Stimulated activated CD4-positive, alpha-beta T cell treated with anti-CD3 and anti-CD28 coated beads, Interleukin-12 subunit alpha, Interleukin-12 subunit beta, amount 100 ng/mL, for 4 hours (primary cell): ENCODE data around the gene TMEM88.
"Not testable (repeated sequence)": the region's sequence is repeated elsewhere in the genome, so short reads cannot be mapped to it uniquely, and the experiment has no call there.

Experiments
- DNase-seq: peaks from one replicate; pipeline ENCODE4 v3.0.0-alpha.2; 2020

TMEM88 gene

GRCh38 chr17:7854851-7855659 lies at the start of gene TMEM88:
TMEM88 (plus strand) TSS chr17:7855066; CDS start chr17:7855075, 9 bp downstream.
- DNase-seq: no peak

- no peak for DNase-seq
Measured at GRCh38 chr17:7806587-7806986, 48.3 kb upstream of the TMEM88 start.

GRCh38 chr17:7807206-7807605 lies 47.7 kb upstream of the TMEM88 start:
- no peak for DNase-seq

GRCh38 chr17:7809086-7809790 lies 45.6 kb upstream of the TMEM88 start:
- DNase-seq: no peak

- not testable (repeated sequence) for DNase-seq
Measured at GRCh38 chr17:7809791-7810343, 45.0 kb upstream of the TMEM88 start.

- DNase-seq: no peak
Measured at GRCh38 chr17:7811251-7811650, 43.6 kb upstream of the TMEM88 start.

- DNase-seq: no peak
Measured at GRCh38 chr17:7814969-7815368, 39.9 kb upstream of the TMEM88 start.

- no peak for DNase-seq
Measured at GRCh38 chr17:7816926-7817642, 37.8 kb upstream of the TMEM88 start.

GRCh38 chr17:7817643-7817964 lies 37.3 kb upstream of the TMEM88 start:
- no peak for DNase-seq

GRCh38 chr17:7818026-7818425 lies 36.8 kb upstream of the TMEM88 start:
- no peak for DNase-seq

- no peak for DNase-seq
Measured at GRCh38 chr17:7818746-7819645, 35.9 kb upstream of the TMEM88 start.

- no peak for DNase-seq
Measured at GRCh38 chr17:7820231-7820630, 34.6 kb upstream of the TMEM88 start.

- no peak for DNase-seq
Measured at GRCh38 chr17:7822126-7822525, 32.7 kb upstream of the TMEM88 start.

- no peak for DNase-seq
Measured at GRCh38 chr17:7823581-7824001, 31.3 kb upstream of the TMEM88 start.

GRCh38 chr17:7824021-7824924 lies 30.6 kb upstream of the TMEM88 start:
- no peak for DNase-seq

- DNase-seq: no peak
Measured at GRCh38 chr17:7825206-7825990, 29.5 kb upstream of the TMEM88 start.

GRCh38 chr17:7830616-7831015 lies 24.2 kb upstream of the TMEM88 start:
- no peak for DNase-seq

GRCh38 chr17:7831233-7831632 lies 23.6 kb upstream of the TMEM88 start:
- DNase-seq: no peak

GRCh38 chr17:7832431-7832830 lies 22.4 kb upstream of the TMEM88 start:
- DNase-seq: no peak

- DNase-seq: no peak
Measured at GRCh38 chr17:7833011-7833794, 21.7 kb upstream of the TMEM88 start.
